H1 (cell line): Measurements from ENCODE around the gene BIN1. TPM values are rescaled to one million over a fixed set of nuclear protein-coding genes. Genes with fewer than 3 reads are reported as not detected.

Experiments used
- ATF2 ChIP-seq: IDR thresholded peaks from 2 replicates; pipeline ENCODE4 v1.6.1; 2012; ENCODE audit warnings: low read length, inconsistent platforms
- GTF2F1 ChIP-seq: IDR thresholded peaks from 2 replicates; pipeline ENCODE4 v1.6.1; 2012; ENCODE audit warnings: low read depth, low read length, improper control_type of control experiment, borderline replicate concordance
- POLR2AphosphoS5 ChIP-seq: IDR thresholded peaks from 2 replicates; pipeline ENCODE4 v1.6.1; 2011; ENCODE audit warnings: low read depth, low read length
- RXRA ChIP-seq: IDR thresholded peaks from 2 replicates; pipeline ENCODE4 v1.6.1; 2011; ENCODE audit warnings: low read depth, mild to moderate bottlenecking, low read length, moderate library complexity; ENCODE audit not compliant: insufficient read depth
- SIRT6 ChIP-seq: IDR thresholded peaks from one replicate; pipeline ENCODE4 v1.7.1; 2012; ENCODE audit warnings: low read length, inconsistent platforms
- SP4 ChIP-seq: IDR thresholded peaks from 2 replicates; pipeline ENCODE4 v1.6.1; 2012; ENCODE audit warnings: low read length, inconsistent platforms
- SUZ12 ChIP-seq: fragments of 200-600 bp; sonication (generic); IDR thresholded peaks from 2 replicates; pipeline ENCODE4 v1.6.1; 2012; ENCODE audit warnings: mild to moderate bottlenecking, inconsistent platforms, low read length, moderate library complexity, mixed read lengths
- polyA plus RNA-seq, 7 experiments: library from polyadenylated mRNA; depleted of rRNA in 3 of 7; stranded (reverse) in 5 of 7; unstranded in 2 of 7; fragments of >200 nt in 5 of 7; fragments of 200-250 nt in 2 of 7; gene quantifications; 1 replicate in 5 of 7; 2 replicates in 1 of 7; 4 replicates in 1 of 7; pipeline versions ENCODE4 v1.2.1 to v1.2.3, GENCODE V29; 2011 to 2013; ENCODE audit warnings: missing spikeins in 2 of 7, mixed read lengths in 2 of 7
- total RNA-seq: library from RNA; stranded (reverse); fragmentation: NEBNext Ultra II Directional; extraction: Animal tissue kit (Norgen Biotek cat#: 25700); gene quantifications from 2 replicates; pipeline ENCODE4 v1.2.1, GENCODE V29; 2021

Gene BIN1
- total and polyA plus RNA-seq, 2 of the 8 experiments (the other 6 are each of a cell fraction or from before 2014, with no cell fraction given): 23.6 to 35.6 TPM

GRCh38 chr2:127088706-127089105, 18.2 kb downstream of the BIN1 start (continued):
- no peak for TF ChIP-seq GTF2F1
- TF ChIP-seq SUZ12: no peak
- no peak for TF ChIP-seq POLR2AphosphoS5
- no peak for TF ChIP-seq ATF2
- TF ChIP-seq SP4: no peak
- no peak for TF ChIP-seq RXRA
- TF ChIP-seq SIRT6: no peak
- TF ChIP-seq, all 59 proteins: peak for 0
